Psoas muscle (tissue), 8 donors: ENCODE data around the gene APBB3. TPM values are rescaled to one million over a fixed set of nuclear protein-coding genes. Genes with fewer than 3 reads are reported as not detected.
"Not testable (repeated sequence)": the region's sequence is repeated elsewhere in the genome, so short reads cannot be mapped to it uniquely, and the experiment has no call there.

ENCODE experiments used
- ATAC-seq, 4 donors: fragments of 200-7000 bp; cut with Tn5 transposase; one replicate each; pipeline ENCODE4 v1.9.1; 2020; ENCODE audit warnings: moderate library complexity in 3 of 4, mild to moderate bottlenecking in 2 of 4
- DNase-seq, 2 donors: peaks; one replicate each; pipeline ENCODE4 v3.0.0-alpha.2; 2020
- H3K27ac ChIP-seq: fragments of 200-600 bp; one replicate; pipeline ENCODE4 v1.8.0; 2022
- H3K27me3 ChIP-seq, 3 donors: fragments of 200-600 bp in 1 of 3; one replicate each; pipeline versions ENCODE4 v1.6.1 to v1.8.0; 2013 to 2022; ENCODE audit warnings: low read length in 2 of 3, mild to moderate bottlenecking in 2 of 3, moderate library complexity in 1 of 3; ENCODE audit not compliant: insufficient read depth in 3 of 3
- H3K36me3 ChIP-seq, 2 donors: fragments of 200-600 bp in 1 of 2; one replicate each; pipeline versions ENCODE4 v1.6.1 to v1.8.0; 2013 to 2022; ENCODE audit warnings: low read depth in 1 of 2, mild to moderate bottlenecking in 1 of 2, moderate library complexity in 1 of 2; ENCODE audit not compliant: insufficient read depth in 1 of 2
- H3K4me1 ChIP-seq: fragments of 200-600 bp; one replicate; pipeline ENCODE4 v1.8.0; 2022
- H3K4me3 ChIP-seq: fragments of 200-600 bp; one replicate; pipeline ENCODE4 v1.8.0; 2022; ENCODE audit warnings: mild to moderate bottlenecking
- H3K9me3 ChIP-seq: fragments of 200-600 bp; one replicate; pipeline ENCODE4 v1.8.0; 2022
- WGBS, 3 donors: extraction: QIAGEN DNeasy Blood & Tissue Kit; methylation state at CpG; one replicate each; pipeline versions ENCODE4 v1.1.6 to v1.1.7; 2013; 5-methylcytosine and 5-hydroxymethylcytosine counted together
- intact Hi-C, 2 donors: fragments of 100-400 bp; cut with DNase I; formaldehyde crosslinking; loops; one replicate each; pipeline versions ENCODE4 v1.11.0 to v1.14.2; 2022
- polyA plus RNA-seq, 3 donors: library from polyadenylated mRNA; stranded (reverse); fragments of 200-250 nt; gene quantifications; one replicate each; pipeline ENCODE4 v1.2.3, GENCODE V29; 2013
- total RNA-seq, 4 donors: library from RNA; stranded (reverse); fragmentation: NEBNext Ultra II Directional in 2 of 4; extraction: Animal tissue kit (Norgen Biotek cat#: 25700) in 2 of 4; gene quantifications; one replicate each; pipeline versions ENCODE4 v1.2.1 to v1.2.4, GENCODE V29; 2021 to 2023
- TF ChIP-seq, protein P1 (sequence below): fragments of 200-600 bp; IDR thresholded peaks from one replicate; pipeline ENCODE4 v1.8.0; 2022; ENCODE audit warnings: antibody characterized with exemption
- donor health status: healthy with polysubstance abuse.
- donor health status: DM: no; HTN: no; CAD: no; lungs with moderate emphysema.
- donor health status: Bipolar disorder and iron deficiency.
- donor health status: healthy.
- donor health status: DM: yes; HTN: yes; CAD: no.
- donor health status: DM: no; HTN: no; CAD: no.
- donor health status: DM: no; HTN: no; CAD: no.
- donor health status: DM: yes; HTN: yes; CAD: no.

Gene APBB3
- total and polyA plus RNA-seq, 7 donors, result 4.3 to 25.4 (median 9.5) TPM

DNA sequence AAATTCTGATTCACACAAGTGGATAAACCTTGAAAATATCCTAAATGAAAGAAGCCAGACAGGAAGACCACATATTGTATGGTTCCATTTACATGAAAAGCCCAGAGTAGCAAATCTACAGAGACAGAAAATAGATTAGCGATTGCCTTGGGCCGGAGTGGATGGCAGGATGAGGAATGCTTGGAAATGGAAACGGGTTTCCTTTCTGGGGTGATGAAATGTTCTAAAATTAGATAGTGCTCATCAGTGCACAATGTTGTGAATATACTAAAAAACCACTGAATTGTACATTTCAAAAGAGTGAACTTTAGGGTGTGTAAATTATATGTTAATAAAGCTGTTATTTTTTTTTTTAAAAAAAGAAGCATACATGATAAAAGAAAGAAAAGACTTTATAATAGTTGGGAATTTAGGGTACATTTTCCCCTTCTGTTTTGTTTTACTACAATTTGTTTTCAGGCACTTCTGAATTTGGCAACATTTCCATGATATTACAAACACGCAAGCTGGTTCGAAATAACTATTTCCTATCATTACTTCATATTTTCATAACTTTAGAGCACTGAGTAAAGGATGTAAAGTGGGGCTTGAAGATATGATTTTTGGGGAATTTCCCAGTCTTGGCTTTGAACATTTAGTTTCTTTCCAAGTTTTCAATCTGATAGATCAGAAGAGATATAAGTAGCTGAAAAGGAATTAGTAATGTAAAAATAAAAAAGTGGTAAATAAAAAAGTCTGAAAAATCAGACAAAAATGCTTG is 24.1 kb upstream of the APBB3 start:
- ATAC-seq, result peak; percentile 73 to 85 (median 76)
- Histone ChIP-seq H3K4me3 (no peak overlapping the region), H3K27ac (peak overlapping the region; percentile 36), H3K9me3 (no peaks in the 10 kb centered on the region), H3K4me1 (peaks cover 11% of the 10 kb centered on the region), H3K36me3 (no peaks in the 10 kb centered on the region), H3K27me3 (no peaks in the 10 kb centered on the region)
- DNase-seq, result no peak
- intact Hi-C loops, result no loop called here
- WGBS, 3 donors, result 22 to 35% (median 31%) methylated on average over 5 of the region's 5 CpGs
- TF ChIP-seq, protein P1, sequence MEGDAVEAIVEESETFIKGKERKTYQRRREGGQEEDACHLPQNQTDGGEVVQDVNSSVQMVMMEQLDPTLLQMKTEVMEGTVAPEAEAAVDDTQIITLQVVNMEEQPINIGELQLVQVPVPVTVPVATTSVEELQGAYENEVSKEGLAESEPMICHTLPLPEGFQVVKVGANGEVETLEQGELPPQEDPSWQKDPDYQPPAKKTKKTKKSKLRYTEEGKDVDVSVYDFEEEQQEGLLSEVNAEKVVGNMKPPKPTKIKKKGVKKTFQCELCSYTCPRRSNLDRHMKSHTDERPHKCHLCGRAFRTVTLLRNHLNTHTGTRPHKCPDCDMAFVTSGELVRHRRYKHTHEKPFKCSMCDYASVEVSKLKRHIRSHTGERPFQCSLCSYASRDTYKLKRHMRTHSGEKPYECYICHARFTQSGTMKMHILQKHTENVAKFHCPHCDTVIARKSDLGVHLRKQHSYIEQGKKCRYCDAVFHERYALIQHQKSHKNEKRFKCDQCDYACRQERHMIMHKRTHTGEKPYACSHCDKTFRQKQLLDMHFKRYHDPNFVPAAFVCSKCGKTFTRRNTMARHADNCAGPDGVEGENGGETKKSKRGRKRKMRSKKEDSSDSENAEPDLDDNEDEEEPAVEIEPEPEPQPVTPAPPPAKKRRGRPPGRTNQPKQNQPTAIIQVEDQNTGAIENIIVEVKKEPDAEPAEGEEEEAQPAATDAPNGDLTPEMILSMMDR, result no peak

DNA sequence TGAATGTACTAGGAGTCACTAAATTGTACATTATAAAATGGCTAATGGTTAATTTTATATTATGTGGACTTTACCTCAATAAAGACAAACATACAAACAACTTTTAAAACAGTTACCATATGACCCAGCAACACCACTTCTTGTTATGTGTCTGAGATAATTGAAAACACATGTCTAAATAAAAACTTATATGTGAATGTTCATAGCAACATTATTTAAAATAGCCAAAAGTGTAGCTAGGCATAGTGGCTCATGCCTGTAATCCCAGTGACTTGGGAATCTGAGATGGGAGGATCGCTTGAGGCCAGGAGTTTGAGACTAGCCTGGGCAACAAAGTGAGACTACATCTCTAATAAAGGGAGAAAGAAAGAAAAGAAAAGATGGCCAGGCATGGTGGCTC is 23.1 kb upstream of the APBB3 start:
- no peaks in the 10 kb centered on the region for H3K27me3 ChIP-seq
- H3K36me3 ChIP-seq, result no peaks in the 10 kb centered on the region
- ATAC-seq, result no peak
- TF ChIP-seq, protein P1, result no peak
- intact Hi-C loops, result no loop called here
- H3K4me3 ChIP-seq, result no peak overlapping the region
- DNase-seq, result no peak
- H3K9me3 ChIP-seq, result no peaks in the 10 kb centered on the region
- peaks cover 11% of the 10 kb centered on the region for H3K4me1 ChIP-seq
- 88 to 93% (median 91%) methylated on average over 1 of the region's 1 CpG for WGBS, 3 donors
- H3K27ac ChIP-seq, result no peak overlapping the region

DNA sequence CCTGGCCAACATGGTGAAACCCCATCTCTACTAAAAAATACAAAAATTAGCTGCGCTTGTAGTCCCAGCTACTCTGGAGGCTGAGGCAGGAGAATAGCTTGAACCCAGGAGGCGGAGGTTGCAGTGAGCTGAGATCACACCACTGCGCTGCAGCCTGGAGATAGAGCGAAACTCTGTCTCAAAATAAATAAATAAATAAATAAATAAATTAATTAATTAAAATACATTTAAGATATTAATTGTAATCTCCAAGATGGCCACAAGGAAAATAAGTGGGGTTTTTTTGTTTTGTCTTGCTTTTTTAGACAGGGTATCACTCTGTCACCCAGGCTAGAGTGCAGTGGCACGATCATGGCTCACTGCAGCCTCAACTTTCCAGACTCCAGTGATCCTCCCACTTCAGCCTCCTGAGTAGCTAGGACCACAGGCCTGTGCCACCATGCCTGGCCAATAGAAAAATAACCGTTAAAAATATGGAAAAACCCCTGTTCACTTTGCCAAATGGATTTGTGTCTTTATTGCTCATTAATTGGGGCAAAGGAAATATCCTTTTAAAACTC is 14.9 kb upstream of the APBB3 start:
- not testable (repeated sequence) for H3K27ac ChIP-seq, ATAC-seq, H3K36me3 ChIP-seq, H3K4me3 ChIP-seq, H3K9me3 ChIP-seq, H3K4me1 ChIP-seq, H3K27me3 ChIP-seq, DNase-seq
- 89 to 90% (median 89%) methylated on average over 6 of the region's 6 CpGs for WGBS, 3 donors
- intact Hi-C loops, result loop anchor here in 1 of 2 donors (10.0 kb wide), 1 partner anchor 156 kb away; no protein-coding TSS in a partner anchor

DNA sequence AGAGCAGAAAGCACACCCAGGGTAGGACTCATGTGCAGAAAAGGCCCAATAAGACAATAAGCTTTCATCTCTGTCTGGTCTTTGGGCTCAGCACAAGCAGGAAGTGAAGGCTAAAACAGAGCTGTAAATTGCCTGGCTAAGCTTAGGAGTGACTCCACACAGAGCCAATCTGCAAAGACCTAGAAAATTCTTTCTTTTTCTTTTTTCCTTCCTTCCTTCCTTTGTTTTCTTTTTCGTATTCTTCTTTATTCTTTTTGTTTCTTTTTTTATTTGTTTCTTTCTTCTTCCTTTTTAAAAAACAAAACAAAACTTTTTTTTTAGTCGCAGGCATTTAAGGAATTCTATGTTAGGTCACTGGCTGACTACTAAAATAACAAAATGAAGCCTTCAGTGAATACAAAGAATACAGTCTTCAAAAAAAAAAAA is 12.4 kb upstream of the APBB3 start:
- ATAC-seq, result no peak
- intact Hi-C loops, result loop anchor here in 1 of 2 donors (10.0 kb wide), 1 partner anchor 158 kb away; no protein-coding TSS in a partner anchor
- DNase-seq, result no peak

DNA sequence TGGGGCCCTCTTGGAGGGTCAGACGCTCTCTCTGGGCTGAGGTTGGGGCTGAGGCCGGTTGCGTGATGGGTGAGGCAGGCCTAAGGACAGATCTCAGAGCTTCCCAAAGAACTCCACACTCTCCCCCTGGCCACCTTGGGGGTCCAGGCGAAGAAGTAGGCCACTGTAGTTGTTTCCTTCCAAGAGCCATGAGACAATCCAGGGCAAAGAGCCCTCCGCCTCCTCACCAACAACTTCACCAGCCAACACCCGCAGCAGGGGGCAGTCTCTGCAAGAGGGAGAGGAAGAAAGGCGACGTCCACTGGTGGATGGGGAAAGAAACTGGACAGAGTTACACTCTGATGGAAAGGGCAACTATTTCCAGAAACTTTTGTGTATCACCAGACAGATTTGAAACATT is 10.9 kb upstream of the APBB3 start:
- intact Hi-C loops, result loop anchor here in 1 of 2 donors (10.0 kb wide), 1 partner anchor 159 kb away; no protein-coding TSS in a partner anchor
- H3K4me1 ChIP-seq, result peaks cover 21% of the 10 kb centered on the region
- no peak overlapping the region for H3K27ac ChIP-seq
- TF ChIP-seq, protein P1, result peak; percentile 46
- DNase-seq (peak; percentile 62 to 75), ATAC-seq (peak; percentile 53 to 76 (median 71))
- 78 to 87% (median 79%) methylated on average over 8 of the region's 8 CpGs for WGBS, 3 donors
- H3K9me3 ChIP-seq, result no peaks in the 10 kb centered on the region
- no peaks in the 10 kb centered on the region for H3K36me3 ChIP-seq
- H3K27me3 ChIP-seq, result no peaks in the 10 kb centered on the region
- H3K4me3 ChIP-seq, result no peak overlapping the region

More for the DNA sequence above, 12.4 kb upstream of the APBB3 start:
- H3K4me1 ChIP-seq, result peaks cover 8% of the 10 kb centered on the region
- no peaks in the 10 kb centered on the region for H3K9me3 ChIP-seq
- no peaks in the 10 kb centered on the region for H3K27me3 ChIP-seq
- H3K27ac ChIP-seq, result no peak overlapping the region
- 69 to 79% (median 78%) methylated on average over 2 of the region's 2 CpGs for WGBS, 3 donors
- TF ChIP-seq, protein P1, result no peak
- H3K4me3 ChIP-seq, result no peak overlapping the region
- H3K36me3 ChIP-seq, result no peaks in the 10 kb centered on the region
